CD4-positive, alpha-beta T cell treated with Interleukin-12 subunit alpha and Interleukin-12 subunit beta, for 1 hour (primary cell): ENCODE measurements around the gene OPTC.
"Not testable (repeated sequence)": the region's sequence is repeated elsewhere in the genome, so short reads cannot be mapped to it uniquely, and the experiment has no call there.

Experiments
- DNase-seq: peaks from one replicate; pipeline ENCODE4 v3.0.0-alpha.2; 2020

OPTC gene

DNA sequence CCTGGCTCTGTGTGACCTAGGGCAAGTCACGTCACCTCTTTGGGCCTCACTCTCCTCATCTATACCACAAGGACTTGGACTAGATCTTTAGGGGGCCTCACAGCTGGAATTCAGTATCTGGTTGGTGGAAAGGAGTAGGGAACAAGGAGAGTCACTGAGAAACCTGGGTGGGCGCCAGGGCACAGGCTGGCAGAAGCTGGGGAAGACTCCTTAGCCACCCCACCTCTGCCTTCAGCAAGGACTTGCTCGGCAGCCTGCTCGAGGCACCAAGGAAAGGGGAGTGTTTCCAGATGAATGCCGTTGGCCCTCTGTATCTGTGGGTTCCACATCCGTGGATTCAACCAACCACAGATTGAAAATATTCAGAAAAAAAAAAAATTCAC, 1.2 kb upstream of the OPTC start:
- no peak for DNase-seq

DNA sequence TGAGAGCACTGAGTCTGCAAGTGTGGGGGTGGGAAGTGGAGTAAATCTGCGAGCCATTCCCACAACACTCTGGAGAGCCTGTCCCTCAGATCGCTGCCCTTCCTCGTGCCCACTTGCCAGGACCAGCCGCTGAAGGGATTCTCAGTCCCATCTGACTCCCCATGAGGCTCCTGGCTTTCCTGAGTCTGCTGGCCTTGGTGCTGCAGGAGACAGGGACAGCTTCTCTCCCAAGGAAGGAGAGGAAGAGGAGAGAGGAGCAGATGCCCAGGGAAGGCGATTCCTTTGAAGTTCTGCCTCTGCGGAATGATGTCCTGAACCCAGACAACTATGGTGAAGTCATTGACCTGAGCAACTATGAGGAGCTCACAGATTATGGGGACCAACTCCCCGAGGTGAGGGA, 1.9 kb downstream of the OPTC start:
- no peak for DNase-seq

DNA sequence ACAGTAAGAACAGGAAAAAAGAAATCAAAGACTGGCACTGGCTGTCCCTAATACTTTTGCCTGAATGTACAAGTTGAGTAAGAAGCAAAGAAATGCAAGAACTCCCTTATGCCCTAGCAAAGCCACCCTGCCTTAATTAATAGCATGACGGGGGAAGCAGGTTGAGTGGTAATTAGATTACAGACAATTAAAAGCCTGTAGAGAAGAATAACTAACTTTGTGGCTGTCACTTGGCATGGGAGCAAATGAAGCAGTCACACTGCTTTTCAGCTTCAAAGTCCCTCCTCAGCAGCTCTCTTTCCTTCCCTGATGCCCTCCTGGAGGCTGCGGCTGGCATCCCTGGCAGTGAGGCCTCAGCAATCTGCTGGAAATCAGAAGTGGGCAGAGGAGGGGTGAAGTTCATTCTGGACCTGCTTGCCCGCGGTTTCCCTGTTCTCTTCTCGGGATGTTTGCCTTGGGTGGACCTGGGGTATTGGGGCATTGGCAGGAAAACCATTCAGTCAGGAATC, 3.4 kb downstream of the OPTC start:
- no peak for DNase-seq

DNA sequence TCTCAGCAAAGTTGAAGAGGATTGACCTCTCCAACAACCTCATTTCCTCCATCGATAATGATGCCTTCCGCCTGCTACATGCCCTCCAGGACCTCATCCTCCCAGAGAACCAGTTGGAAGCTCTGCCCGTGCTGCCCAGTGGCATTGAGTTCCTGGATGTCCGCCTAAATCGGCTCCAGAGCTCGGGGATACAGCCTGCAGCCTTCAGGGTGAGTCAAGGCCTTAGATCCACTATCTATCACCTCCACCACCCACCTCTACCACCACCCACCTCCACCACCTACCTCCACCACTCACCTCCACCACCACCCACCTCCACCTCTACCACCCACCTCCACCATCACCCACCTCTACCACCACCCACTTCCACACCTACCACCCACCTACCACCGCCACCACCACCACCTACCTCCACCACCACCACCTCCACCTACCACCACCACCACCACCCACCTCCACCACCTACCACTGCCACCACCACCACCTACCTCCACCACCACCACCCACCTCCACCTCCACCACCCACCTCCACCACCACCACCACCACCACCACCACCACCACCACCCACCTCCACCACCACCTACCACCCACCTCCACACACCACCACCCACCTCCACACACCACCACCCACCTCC, 5.8 kb downstream of the OPTC start:
- DNase-seq, result no peak

DNA sequence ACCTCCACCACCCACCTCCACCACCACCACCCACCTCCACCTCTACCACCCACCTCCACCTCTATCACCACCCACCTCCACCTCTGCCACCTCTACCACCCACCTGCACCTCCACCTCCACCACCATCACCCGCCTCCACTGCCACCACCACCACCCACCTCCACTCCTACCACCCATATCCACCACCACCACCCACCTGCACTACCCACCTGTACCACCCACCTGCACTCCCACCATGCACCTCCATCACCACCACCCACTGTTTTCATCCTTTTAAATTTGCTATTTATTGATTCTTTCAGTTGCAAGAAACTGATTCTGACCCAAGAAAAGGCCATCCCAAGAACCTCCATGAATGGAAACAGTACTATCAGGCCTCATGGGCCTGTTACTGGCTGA, 6.3 kb downstream of the OPTC start:
- no peak for DNase-seq

DNA sequence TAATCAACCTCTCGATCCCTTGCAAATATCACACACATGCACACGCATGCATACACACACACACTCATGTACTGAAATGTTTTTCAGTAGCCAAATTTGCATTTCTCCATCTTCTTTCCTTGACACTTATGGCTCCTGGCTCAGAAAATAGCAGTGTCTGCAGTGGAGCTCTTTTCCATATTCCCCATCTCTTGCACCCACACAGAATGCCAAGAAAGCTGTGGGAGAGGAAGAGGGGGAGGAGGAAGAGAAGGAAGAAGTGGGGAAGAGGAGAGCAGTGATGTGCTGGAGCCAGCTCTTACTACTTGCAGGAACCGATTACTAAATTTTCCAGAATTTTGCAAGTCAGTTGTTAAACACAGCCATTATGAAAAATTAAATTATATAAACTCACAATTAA, 9.9 kb downstream of the OPTC start:
- DNase-seq, result no peak

DNA sequence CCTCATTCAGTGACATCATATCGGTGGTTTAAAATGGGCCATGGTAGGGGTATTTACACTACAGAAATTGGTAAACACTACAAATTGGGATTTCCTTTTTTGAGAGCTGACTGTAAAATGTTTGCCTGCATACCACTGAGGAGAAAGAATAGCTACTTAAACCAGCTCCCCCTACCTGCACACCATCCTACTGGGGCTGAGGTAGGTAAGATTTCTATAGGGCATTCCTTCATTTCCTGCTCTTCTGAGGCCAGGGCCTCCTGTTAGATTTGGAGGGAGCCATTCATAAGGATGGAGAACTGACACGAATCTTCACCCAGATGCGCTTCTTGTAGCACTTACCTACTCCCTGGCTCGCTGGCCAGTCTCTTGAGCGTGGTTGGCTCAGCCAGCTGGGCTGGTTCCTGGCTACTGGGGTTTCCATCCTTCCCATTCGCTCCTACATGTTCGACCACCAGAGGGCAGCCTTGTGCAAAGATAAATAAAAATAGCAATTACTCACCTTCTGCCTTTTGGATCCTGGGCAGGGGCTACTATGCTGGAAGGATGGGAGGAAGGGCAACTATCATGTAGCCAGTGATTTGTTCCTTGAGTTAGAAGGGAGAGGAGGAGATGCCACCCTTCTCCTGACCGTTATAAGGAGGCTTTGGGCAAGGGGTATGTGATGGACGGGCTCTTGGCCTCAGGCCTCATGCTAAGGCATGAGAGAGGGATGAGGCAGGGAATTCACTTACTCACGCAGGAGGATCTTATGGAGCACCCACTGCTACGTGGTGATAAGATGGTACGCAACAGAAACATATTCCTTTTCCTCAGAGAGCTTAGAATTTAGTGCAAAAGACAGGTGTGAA, 10.7 kb downstream of the OPTC start:
- DNase-seq, result peak; percentile 74

DNA sequence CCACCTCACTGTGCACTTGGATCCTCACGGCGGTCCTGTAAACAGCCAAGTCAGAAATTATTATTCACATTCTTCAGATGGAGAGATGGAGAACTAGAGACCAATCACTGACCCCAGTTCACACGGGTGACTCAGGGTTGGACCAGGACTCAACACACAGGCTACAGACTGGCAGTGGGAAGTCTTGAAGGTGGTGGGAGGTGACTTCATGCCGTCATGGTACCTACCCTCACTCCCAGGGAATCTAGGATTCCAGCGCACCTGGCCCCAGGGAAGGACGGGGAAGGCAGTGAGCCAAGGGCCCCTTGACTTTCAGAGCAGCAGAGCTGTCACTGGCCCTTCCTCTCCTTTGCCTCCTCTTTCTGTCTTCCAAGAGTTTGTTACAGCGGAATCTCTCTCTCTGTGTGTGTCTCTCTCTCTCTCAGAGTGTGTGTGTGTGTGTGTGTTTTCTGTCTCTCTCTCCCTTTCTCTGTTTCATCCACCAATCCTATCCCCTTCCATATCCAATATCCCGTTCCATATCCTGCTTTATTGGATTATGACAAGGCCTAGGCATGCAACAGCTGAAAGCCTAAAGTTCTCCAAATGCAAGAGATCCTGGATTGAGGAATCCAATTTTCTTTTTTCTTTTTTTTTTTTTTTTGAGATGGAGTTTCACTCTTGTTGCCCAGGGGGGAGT, 11.7 kb downstream of the OPTC start:
- no peak for DNase-seq

DNA sequence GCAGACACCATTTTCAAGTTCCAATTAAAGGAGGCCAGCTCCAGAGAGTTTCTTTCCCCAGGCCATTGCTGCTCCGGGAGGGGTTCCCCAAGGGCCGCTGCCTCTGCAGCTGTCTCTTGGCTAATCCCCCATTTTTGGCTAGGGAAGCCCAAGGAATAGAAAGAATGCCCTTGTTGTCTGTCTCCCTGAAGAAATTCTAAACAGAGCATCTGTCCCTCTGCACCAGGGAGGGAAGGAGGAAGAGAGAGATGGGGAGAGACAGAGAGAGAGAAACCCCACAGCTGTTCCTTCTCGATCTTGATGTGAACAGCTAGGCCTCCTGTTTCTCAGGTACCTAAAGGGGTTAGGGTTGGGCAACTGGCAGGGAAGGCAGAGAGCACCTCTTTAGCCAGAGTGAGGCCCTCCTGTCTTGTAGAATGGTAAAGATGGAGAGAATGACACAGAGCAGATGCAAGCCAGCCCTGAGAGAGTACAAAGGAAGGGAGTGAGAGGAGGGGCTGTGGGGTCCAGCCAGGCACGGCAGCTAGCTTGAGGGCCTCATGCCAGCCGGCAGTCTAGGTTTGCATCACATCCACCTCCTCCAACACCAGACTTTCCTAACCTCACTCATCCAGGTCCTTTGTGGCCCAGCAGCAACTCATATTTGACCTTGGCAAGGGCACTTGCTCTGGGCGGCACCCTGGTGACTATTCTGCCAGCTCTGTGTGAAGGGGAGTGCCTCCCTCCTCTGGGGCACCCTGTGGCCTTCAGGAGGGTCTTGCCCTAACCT, 13.1 kb downstream of the OPTC start:
- no peak for DNase-seq

DNA sequence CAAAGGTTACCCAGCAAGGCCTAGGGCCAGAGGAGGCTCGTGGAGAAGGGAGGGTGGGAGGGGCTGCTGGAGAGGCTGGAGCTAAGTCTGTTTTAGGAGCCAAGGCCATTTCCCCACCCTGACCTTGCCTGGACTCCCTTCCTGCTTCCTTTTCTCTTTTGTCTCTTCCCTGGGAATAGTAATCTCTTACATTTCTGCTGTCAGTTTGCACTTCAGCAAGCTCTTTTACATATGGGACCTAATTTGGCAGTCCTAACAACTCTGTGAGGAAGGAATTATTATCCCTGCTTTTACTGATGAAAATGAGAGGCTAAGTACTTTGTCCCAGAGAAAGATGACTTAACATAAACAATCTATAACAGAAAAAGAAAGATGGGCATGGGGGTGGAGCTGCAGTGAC, 13.8 kb downstream of the OPTC start:
- no peak for DNase-seq

DNA sequence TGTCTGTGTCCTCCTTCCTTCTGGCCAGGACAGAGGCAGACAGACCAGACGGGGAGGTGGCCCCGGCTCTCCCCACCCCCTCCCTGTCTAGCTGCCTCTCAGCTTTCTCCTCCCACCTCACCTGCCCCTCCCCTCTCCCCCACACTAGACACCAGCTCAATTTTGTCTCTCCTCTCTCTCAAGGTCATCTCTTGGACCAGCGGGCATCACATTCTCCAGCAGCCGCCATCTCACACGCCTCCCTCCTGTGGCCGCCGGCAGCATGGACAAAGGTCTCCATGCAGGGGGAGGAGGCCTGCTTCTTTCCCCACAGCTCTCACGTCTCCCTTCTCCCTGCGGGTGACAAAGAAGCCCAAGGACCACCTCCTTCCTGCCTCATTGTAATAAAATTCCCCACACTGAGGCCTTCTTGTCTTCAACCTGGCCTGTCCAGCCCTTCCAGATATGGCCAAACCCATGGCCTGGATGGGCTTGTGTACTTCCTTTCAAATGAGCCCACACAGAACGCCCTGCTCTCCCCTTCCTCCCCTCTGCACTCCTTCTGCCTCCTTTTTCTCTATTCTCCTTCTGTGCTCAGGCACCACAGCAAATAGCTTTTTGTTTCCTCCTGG, 14.6 kb downstream of the OPTC start:
- no peak for DNase-seq

DNA sequence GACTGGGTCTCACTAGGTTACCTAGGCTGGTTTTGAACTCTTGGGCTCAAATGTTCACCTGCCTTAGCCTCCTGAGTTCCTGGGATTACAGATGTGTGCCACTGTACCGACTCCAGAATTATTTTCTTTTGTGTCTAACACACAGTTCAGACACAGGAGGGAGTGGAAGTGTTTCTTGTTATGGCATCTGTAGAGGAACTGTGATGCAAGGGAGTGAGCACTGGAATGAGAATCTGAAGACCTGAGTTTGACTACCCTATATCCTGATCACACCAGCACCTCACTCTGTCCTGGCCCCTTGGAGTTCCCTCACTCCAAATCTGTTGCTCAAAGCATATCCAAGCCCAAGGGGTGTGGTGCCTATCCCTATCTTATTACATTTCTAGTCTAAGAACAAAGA, 15.2 kb downstream of the OPTC start:
- DNase-seq, result no peak

DNA sequence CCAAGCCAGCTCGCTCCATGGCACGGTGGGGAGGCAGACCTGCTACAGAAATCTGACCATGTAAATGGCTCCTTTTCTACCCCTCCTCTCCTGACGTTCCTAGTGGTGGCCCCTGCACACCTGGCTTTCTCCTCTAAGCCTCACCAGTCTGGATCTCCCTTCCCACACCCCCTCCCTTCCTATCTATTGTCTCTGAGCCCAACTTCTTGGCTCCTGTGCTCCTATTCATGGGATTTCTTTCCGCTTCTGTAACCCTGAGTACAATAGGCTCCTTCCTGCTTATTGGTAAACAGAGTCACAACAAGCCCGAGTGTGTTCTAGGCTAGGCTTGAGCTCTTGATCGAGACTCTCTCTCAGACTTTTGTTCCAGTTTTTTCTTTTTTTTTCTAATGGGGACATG, 17.6 kb downstream of the OPTC start:
- no peak for DNase-seq

DNA sequence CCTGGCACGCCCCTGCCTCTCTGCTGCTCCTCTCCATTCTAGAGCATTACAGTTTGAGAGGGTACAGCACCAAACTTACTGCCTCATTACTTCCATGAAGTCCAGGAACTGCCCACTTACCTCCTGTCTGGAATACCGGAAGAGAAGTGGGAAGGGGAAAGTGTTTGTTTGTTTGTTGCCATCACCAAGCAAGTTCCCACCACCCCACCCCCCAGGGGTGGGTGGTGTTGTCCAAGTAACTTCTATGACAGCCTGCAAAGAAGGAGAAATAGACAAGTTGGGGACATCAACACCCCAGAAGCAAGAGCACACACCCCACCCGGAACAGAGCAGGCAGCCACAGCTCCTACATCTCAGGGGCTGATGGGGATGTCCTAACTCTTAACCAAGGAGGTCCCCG, 18.0 kb downstream of the OPTC start:
- DNase-seq, result no peak

DNA sequence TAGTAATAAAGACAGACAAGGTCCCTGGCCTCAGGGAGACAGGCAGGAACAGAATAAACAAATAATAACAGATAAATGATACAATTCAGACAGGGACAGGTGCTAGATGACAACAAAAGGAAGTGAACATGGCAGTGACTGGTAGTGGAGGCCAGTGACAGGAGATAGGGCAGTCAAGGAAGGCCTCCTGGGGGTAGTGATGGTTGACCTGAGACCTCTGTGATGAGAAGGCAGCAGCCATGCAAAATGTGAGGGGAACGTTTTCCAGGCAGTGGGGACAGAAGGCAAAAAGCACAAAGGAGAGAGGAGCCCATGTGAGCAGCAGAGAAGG, 18.5 kb downstream of the OPTC start:
- DNase-seq, result no peak

DNA sequence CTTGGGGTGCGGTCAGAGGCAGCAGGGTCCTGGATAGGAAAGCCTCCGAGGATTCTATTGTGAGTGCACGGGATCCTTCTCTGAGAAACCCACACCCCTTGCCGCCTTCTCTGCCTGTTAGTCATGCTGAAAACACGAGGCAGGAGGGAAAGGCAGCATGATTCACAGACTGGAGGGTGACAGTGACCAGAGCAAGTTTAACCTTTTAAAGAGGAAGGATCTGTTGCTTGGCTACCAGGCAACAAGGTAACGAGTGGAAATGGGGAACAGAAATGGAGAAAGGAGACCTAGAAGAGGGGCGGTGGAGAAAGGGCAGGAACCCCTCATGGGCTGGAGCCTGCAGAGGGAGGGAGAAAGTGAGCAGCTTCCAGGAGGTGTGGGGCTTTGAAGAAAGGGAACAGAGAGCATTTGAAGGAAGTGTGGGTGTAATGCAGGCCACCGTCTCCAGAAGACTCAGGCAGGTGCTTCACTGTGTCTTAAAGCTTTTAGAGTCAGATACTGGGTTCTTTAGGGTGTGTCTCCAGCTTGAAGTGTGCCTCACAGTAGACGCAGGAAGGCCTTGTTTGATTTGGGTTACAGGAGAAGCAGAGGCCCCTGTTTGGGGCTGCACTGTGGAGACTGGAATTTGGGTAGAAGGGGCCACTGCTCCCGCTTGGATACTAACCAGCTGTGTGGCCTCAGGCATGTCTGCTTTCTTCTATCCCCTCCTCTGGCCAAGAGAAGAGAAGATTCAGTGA, 19.1 kb downstream of the OPTC start:
- DNase-seq, result peak; percentile 21

DNA sequence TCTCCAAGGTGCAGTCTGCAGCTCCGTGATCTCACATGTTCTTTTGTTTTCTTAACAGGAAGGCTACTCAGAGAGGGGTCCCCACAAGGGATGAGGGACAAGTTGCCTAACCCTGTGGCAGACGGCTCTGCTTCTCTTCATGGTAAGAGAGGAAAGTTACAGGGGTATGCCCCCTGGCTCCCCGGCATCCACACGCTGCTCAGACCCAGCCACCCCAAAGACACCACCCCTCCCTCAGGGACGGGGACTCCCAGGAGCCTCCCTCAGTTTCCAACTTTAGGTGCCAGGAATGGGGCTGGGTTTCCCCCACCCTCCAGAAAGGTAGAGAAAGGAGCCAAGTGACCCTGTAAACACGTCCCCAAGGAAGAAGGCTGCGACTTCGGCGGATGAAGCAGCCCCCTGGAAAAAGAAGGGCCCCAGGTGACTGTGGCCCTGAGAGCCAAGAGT, 19.7 kb downstream of the OPTC start:
- no peak for DNase-seq

DNA sequence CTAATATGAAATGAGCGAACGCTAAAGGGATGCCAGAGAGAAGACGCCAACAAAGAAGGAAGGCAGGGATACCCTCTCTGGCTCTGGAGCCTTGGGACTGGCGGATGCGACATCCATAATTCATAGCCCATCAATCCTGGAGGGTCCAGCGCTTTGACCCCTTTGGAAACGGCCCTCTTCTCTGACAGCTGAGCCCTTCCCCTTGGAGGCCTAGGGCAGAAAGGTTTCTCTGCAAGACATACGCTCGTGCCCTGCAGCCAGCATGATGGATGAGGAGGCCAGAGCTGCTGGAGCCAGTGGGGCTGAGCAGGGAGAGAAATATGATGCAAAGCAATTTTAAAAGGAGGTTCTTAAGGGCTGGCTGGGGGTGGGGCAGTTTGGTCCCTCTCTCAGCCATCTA, 22.2 kb downstream of the OPTC start:
- DNase-seq, result no peak

DNA sequence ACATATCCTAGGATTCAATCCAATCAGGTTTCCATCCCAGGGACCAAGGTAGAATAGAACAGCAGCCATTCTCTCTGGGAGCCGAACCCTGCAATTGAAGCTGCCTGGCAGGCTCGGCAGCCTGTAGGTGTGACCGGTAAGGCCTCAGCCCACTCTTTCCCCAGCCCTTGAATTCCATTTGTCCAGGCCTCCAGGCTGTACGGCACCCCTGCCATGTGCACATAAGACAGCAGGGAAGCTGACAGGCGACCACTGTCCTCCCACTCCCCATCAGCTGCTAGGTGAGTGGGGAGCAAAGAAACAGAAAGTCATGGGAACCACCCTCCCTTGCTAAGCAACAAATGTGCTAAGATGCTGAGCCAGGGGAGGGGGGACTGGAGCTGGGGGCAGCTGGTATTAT, 23.0 kb downstream of the OPTC start:
- no peak for DNase-seq

DNA sequence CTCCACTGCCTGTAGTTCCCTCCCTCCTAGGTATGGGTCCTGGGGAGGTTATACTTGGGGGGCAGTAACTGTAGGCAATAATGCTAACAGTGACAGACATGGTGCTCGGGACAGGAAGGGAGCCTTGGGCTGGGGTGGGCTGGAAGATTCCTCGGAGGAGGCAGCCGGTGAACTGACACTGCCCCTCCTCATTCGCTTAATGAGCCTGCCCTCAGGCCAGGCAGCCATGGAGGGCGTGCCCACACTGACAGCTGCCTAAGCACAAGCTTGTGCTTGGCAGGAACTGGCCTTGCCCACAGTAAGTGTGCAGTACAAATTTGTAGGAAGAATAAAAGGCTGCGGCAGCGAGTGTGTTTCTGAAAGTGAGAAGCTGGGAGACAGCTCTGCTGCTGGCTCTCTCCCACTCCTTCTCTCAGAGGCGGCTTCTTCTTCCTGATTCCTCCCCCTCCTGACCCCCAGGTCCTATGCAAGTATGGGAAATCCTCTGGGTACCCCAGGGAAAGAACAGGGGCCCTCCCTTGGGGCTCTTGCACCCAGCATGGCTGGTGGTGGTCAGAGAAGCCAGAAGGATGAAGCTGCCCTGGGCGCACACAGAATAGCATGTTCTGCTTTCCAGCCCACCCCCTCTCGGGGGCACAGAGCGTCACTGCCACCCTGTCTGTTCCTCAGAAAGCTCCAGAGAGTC, 23.6 kb downstream of the OPTC start:
- no peak for DNase-seq

DNA sequence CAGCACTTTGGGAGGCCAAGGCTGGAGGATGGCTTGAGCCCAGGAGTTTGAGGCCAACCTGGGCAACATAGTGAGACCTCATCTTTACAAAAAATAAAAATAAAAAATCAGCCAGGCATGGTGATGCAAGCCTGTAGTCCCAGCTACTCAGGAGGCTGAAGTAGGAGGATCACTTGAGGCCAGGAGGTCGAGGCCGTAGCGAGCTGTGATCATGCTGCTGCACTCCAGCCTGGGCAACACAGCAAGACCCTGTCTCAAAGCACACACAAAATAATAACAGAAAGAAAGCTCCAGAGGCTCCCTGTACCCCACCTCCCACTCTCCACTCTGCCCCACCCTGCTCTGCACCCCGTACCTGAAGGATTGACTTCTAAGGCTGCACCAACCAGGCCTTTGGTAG, 24.2 kb downstream of the OPTC start:
- DNase-seq, result not testable (repeated sequence)

DNA sequence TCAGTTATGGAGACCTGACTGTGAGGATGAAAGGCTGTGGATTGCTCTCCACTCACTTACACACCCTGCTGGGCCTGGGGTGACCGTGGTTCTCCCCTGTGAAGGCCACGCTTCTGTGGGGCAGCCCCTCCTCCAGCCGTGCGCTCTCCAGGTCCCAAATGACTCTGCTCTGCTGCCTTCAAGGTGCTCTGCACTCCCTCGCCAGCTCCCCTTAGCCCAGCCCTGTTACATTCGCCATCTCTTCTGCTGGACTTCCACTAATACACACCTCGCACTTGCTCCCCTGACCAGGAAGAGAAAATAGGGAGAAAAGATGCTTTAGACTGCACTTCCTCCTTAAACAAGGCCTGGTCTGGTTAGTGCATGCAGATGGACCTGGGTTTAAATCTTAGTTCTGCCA, 24.6 kb downstream of the OPTC start:
- no peak for DNase-seq
